Measurements from ENCODE around the gene CRTC3.

The CRTC3 gene

GRCh38 chr15:90618330-90619125, 88.8 kb downstream of the CRTC3 start:
- TF ChIP-seq SUZ12 (IDR thresholded peaks at IDR 0.05; ENCODE audit: extremely low read depth, insufficient read depth, insufficient read length) (no peak), YY1 (IDR thresholded peaks at IDR 0.05; ENCODE audit: insufficient read depth, insufficient read length) (no peak), ZNF274 (IDR thresholded peaks at IDR 0.05; ENCODE audit: low read depth, low read length) (no peak)
- H3K9ac ChIP-seq (ENCODE audit: insufficient read length, low read depth) = no peak overlapping the region
- no peaks in the 10 kb centered on the region for H3K4me1 ChIP-seq (ENCODE audit: insufficient read depth, insufficient read length)
- no peaks in the 10 kb centered on the region for H3K9me3 ChIP-seq (ENCODE audit: insufficient read depth, low read length)
- no peak overlapping the region for H3K4me3 ChIP-seq (ENCODE audit: insufficient read length, low read depth)
- H3K27me3 ChIP-seq (ENCODE audit: insufficient read depth, insufficient read length) = no peaks in the 10 kb centered on the region
- DNase-seq (ENCODE audit: low read depth, low spot score) = no peak
- peaks cover 9% of the 10 kb centered on the region for H3K36me3 ChIP-seq (ENCODE audit: insufficient read depth, insufficient read length, low read length)

GRCh38 chr15:90619468-90619867, 89.7 kb downstream of the CRTC3 start:
- Histone ChIP-seq H3K9ac (ENCODE audit: insufficient read length, low read depth) (no peak overlapping the region), H3K36me3 (ENCODE audit: insufficient read depth, insufficient read length, low read length) (peaks cover 9% of the 10 kb centered on the region), H3K4me1 (ENCODE audit: insufficient read depth, insufficient read length) (peaks cover 6% of the 10 kb centered on the region), H3K9me3 (ENCODE audit: insufficient read depth, low read length) (no peaks in the 10 kb centered on the region), H3K4me3 (ENCODE audit: insufficient read length, low read depth) (no peak overlapping the region), H3K27me3 (ENCODE audit: insufficient read depth, insufficient read length) (no peaks in the 10 kb centered on the region)
- no peak for TF ChIP-seq YY1 (IDR thresholded peaks at IDR 0.05; ENCODE audit: insufficient read depth, insufficient read length)
- no peak for DNase-seq (ENCODE audit: low read depth, low spot score)

- H3K4me1 ChIP-seq (ENCODE audit: insufficient read depth, insufficient read length) = peaks cover 8% of the 10 kb centered on the region
- no peak for TF ChIP-seq YY1 (IDR thresholded peaks at IDR 0.05; ENCODE audit: insufficient read depth, insufficient read length)
- TF ChIP-seq ZNF274 (IDR thresholded peaks at IDR 0.05; ENCODE audit: low read depth, low read length) = no peak
- TF ChIP-seq SUZ12 (IDR thresholded peaks at IDR 0.05; ENCODE audit: extremely low read depth, insufficient read depth, insufficient read length) = no peak
- H3K36me3 ChIP-seq (ENCODE audit: insufficient read depth, insufficient read length, low read length) = peaks cover 9% of the 10 kb centered on the region
- H3K9ac ChIP-seq (ENCODE audit: insufficient read length, low read depth) = peak overlapping the region; percentile 9
- DNase-seq (ENCODE audit: low read depth, low spot score) = no peak
- no peaks in the 10 kb centered on the region for H3K9me3 ChIP-seq (ENCODE audit: insufficient read depth, low read length)
- H3K27me3 ChIP-seq (ENCODE audit: insufficient read depth, insufficient read length) = no peaks in the 10 kb centered on the region
- no peak overlapping the region for H3K4me3 ChIP-seq (ENCODE audit: insufficient read length, low read depth)
These were observed 90.2 kb downstream of the CRTC3 start for GRCh38 chr15:90619939-90620338.

GRCh38 chr15:90620379-90621067, 90.8 kb downstream of the CRTC3 start:
- no peak for DNase-seq (ENCODE audit: low read depth, low spot score)
- H3K27me3 ChIP-seq (ENCODE audit: insufficient read depth, insufficient read length) = no peaks in the 10 kb centered on the region
- H3K4me3 ChIP-seq (ENCODE audit: insufficient read length, low read depth) = no peak overlapping the region
- TF ChIP-seq SUZ12 (IDR thresholded peaks at IDR 0.05; ENCODE audit: extremely low read depth, insufficient read depth, insufficient read length) (no peak), YY1 (IDR thresholded peaks at IDR 0.05; ENCODE audit: insufficient read depth, insufficient read length) (no peak), ZNF274 (IDR thresholded peaks at IDR 0.05; ENCODE audit: low read depth, low read length) (no peak)
- peaks cover 4% of the 10 kb centered on the region for H3K36me3 ChIP-seq (ENCODE audit: insufficient read depth, insufficient read length, low read length)
- H3K9me3 ChIP-seq (ENCODE audit: insufficient read depth, low read length) = no peaks in the 10 kb centered on the region
- peaks cover 8% of the 10 kb centered on the region for H3K4me1 ChIP-seq (ENCODE audit: insufficient read depth, insufficient read length)
- H3K9ac ChIP-seq (ENCODE audit: insufficient read length, low read depth) = no peak overlapping the region

GRCh38 chr15:90623854-90624253, 94.1 kb downstream of the CRTC3 start:
- Histone ChIP-seq H3K9ac (ENCODE audit: insufficient read length, low read depth) (no peak overlapping the region), H3K27me3 (ENCODE audit: insufficient read depth, insufficient read length) (no peaks in the 10 kb centered on the region), H3K9me3 (ENCODE audit: insufficient read depth, low read length) (no peaks in the 10 kb centered on the region), H3K4me1 (ENCODE audit: insufficient read depth, insufficient read length) (peaks cover 8% of the 10 kb centered on the region), H3K4me3 (ENCODE audit: insufficient read length, low read depth) (no peak overlapping the region), H3K36me3 (ENCODE audit: insufficient read depth, insufficient read length, low read length) (peaks cover 24% of the 10 kb centered on the region)
- DNase-seq (ENCODE audit: low read depth, low spot score) = no peak
- TF ChIP-seq ZNF274 (IDR thresholded peaks at IDR 0.05; ENCODE audit: low read depth, low read length) (no peak), YY1 (IDR thresholded peaks at IDR 0.05; ENCODE audit: insufficient read depth, insufficient read length) (no peak), SUZ12 (IDR thresholded peaks at IDR 0.05; ENCODE audit: extremely low read depth, insufficient read depth, insufficient read length) (no peak)

GRCh38 chr15:90624278-90624981, 94.7 kb downstream of the CRTC3 start:
- DNase-seq (ENCODE audit: low read depth, low spot score) = no peak
- H3K4me1 ChIP-seq (ENCODE audit: insufficient read depth, insufficient read length) = peaks cover 8% of the 10 kb centered on the region
- no peak for TF ChIP-seq SUZ12 (IDR thresholded peaks at IDR 0.05; ENCODE audit: extremely low read depth, insufficient read depth, insufficient read length)
- TF ChIP-seq ZNF274 (IDR thresholded peaks at IDR 0.05; ENCODE audit: low read depth, low read length) = no peak
- TF ChIP-seq YY1 (IDR thresholded peaks at IDR 0.05; ENCODE audit: insufficient read depth, insufficient read length) = no peak
- no peaks in the 10 kb centered on the region for H3K27me3 ChIP-seq (ENCODE audit: insufficient read depth, insufficient read length)
- H3K9me3 ChIP-seq (ENCODE audit: insufficient read depth, low read length) = no peaks in the 10 kb centered on the region
- H3K4me3 ChIP-seq (ENCODE audit: insufficient read length, low read depth) = no peak overlapping the region
- peaks cover 30% of the 10 kb centered on the region for H3K36me3 ChIP-seq (ENCODE audit: insufficient read depth, insufficient read length, low read length)
- no peak overlapping the region for H3K9ac ChIP-seq (ENCODE audit: insufficient read length, low read depth)

GRCh38 chr15:90625037-90625436, 95.3 kb downstream of the CRTC3 start:
- peaks cover 8% of the 10 kb centered on the region for H3K4me1 ChIP-seq (ENCODE audit: insufficient read depth, insufficient read length)
- no peak for DNase-seq (ENCODE audit: low read depth, low spot score)
- no peak overlapping the region for H3K9ac ChIP-seq (ENCODE audit: insufficient read length, low read depth)
- TF ChIP-seq ZNF274 (IDR thresholded peaks at IDR 0.05; ENCODE audit: low read depth, low read length) = no peak
- TF ChIP-seq YY1 (IDR thresholded peaks at IDR 0.05; ENCODE audit: insufficient read depth, insufficient read length) = no peak
- no peak for TF ChIP-seq SUZ12 (IDR thresholded peaks at IDR 0.05; ENCODE audit: extremely low read depth, insufficient read depth, insufficient read length)
- H3K27me3 ChIP-seq (ENCODE audit: insufficient read depth, insufficient read length) = no peaks in the 10 kb centered on the region
- H3K9me3 ChIP-seq (ENCODE audit: insufficient read depth, low read length) = no peaks in the 10 kb centered on the region
- H3K4me3 ChIP-seq (ENCODE audit: insufficient read length, low read depth) = no peak overlapping the region
- H3K36me3 ChIP-seq (ENCODE audit: insufficient read depth, insufficient read length, low read length) = peaks cover 32% of the 10 kb centered on the region

All from NT2/D1 (cell line).